Transverse colon (tissue), 4 donors: ENCODE data around the gene SYNJ2. TPM values are rescaled to one million over a fixed set of nuclear protein-coding genes. Genes with fewer than 3 reads are reported as not detected.

ENCODE experiments used
- DNase-seq: peaks from one replicate; pipeline ENCODE4 v3.0.0-alpha.2; 2019
- H3K27ac ChIP-seq, 4 donors: fragments of 200-600 bp; sonication (generic); 2 replicates each; pipeline ENCODE4 v1.5.1; 2016 to 2018; ENCODE audit warnings: inconsistent platforms in 4 of 4
- H3K27me3 ChIP-seq: fragments of 200-600 bp; sonication (generic); 2 replicates; pipeline ENCODE4 v1.5.1; 2017; ENCODE audit warnings: inconsistent platforms
- H3K36me3 ChIP-seq, 4 donors: fragments of 200-600 bp; sonication (generic); 2 replicates each; pipeline ENCODE4 v1.5.1; 2017 to 2019; ENCODE audit warnings: inconsistent platforms in 4 of 4
- H3K4me1 ChIP-seq, 4 donors: fragments of 200-600 bp; sonication (generic); 2 replicates each; pipeline ENCODE4 v1.5.1; 2017 to 2020; ENCODE audit warnings: inconsistent platforms in 4 of 4
- H3K4me3 ChIP-seq, 4 donors: fragments of 200-600 bp; sonication (generic); 1 replicate in 1 of 4; 2 replicates in 3 of 4; pipeline versions ENCODE4 v1.5.1 to v1.6.1; 2017 to 2019; ENCODE audit warnings: inconsistent platforms in 4 of 4
- H3K9me3 ChIP-seq, 2 donors: fragments of 200-600 bp; sonication (generic); 2 replicates each; pipeline ENCODE4 v1.5.1; 2017 to 2019; ENCODE audit warnings: inconsistent platforms in 2 of 2
- CTCF ChIP-seq, 5 experiments: fragments of 200-600 bp in 3 of 5; fragments of 450-650 bp in 2 of 5; sonication (generic) in 3 of 5; IDR thresholded peaks; 1 replicate in 2 of 5; 2 replicates in 3 of 5; pipeline ENCODE4 v1.5.1; 2016 to 2017; ENCODE audit warnings: antibody characterized with exemption in 5 of 5, inconsistent platforms in 3 of 5, mild to moderate bottlenecking in 2 of 5, moderate library complexity in 1 of 5
- EP300 ChIP-seq: sonication (generic); formaldehyde crosslinking; IDR thresholded peaks from one replicate; pipeline ENCODE4 v1.6.1; 2017; ENCODE audit warnings: antibody characterized with exemption, low read depth
- POLR2A ChIP-seq: fragments of 450-650 bp; IDR thresholded peaks from one replicate; pipeline ENCODE4 v1.6.1; 2016; ENCODE audit warnings: antibody characterized with exemption, mild to moderate bottlenecking, moderate library complexity
- POLR2AphosphoS5 ChIP-seq, 3 donors: sonication (generic); formaldehyde crosslinking; IDR thresholded peaks; one replicate each; pipeline ENCODE4 v1.6.1; 2016; ENCODE audit warnings: antibody characterized with exemption in 3 of 3
- WGBS, 2 donors: methylation state at CpG; one replicate each; pipeline ENCODE4 v1.1.5; 2018; ENCODE audit warnings: low coverage in 1 of 2; 5-methylcytosine and 5-hydroxymethylcytosine counted together
- in situ Hi-C, 4 donors: fragments of 200-750 bp; cut with MboI; loops; one replicate each; pipeline versions ENCODE4 v1.15.0 to v1.15.1; 2017; ENCODE audit warnings: low sequenced_read_pairs in 3 of 4, low pct_ligation_motif_present in 1 of 4, low pct_unique_long_range_greater_than_20kb in 1 of 4
- intact Hi-C: fragments of 100-400 bp; cut with DNase I; formaldehyde crosslinking; loops from one replicate; pipeline ENCODE4 v1.15.1; 2023; ENCODE audit warnings: low total_unique reads
- total RNA-seq, 4 donors: library from RNA; depleted of rRNA; stranded (reverse); fragments of >200 nt; gene quantifications; one replicate each; pipeline ENCODE4 v1.1.0, GENCODE V29; 2016

Gene SYNJ2
- total RNA-seq, 4 donors from 2014 or later = 27.8 to 42.6 (median 31.8) TPM

- Histone ChIP-seq H3K27ac (peak overlapping the region; percentile 65 to 71 (median 69)), H3K9me3 (no peaks in the 10 kb centered on the region), H3K4me1 (peaks cover 10 to 38% (median 23%) of the 10 kb centered on the region in 4 donors), H3K4me3 (no peak overlapping the region), H3K27me3 (no peaks in the 10 kb centered on the region), H3K36me3 (no peaks in the 10 kb centered on the region)
- 96 to 100% methylated on average over 4 to 30 of the region's 30 CpGs for WGBS, 2 donors
- TF ChIP-seq POLR2A (no peak), EP300 (no peak), POLR2AphosphoS5 (IDR thresholded peaks at IDR 0.05) (no peak), CTCF (IDR thresholded peaks at IDR 0.05) (no peak)
- in situ Hi-C loops = no loop called here
- peak; percentile 7 for DNase-seq
- intact Hi-C loops = no loop called here
These were observed 51.6 kb downstream of the SYNJ2 start for GRCh38 chr6:158033077-158033750.

- WGBS, 2 donors = 36 to 57% methylated on average over 12 to 14 of the region's 14 CpGs
- H3K27ac ChIP-seq = peak overlapping the region; percentile 65 to 71 (median 69)
These were observed 52.4 kb downstream of the SYNJ2 start for GRCh38 chr6:158033751-158034702.

GRCh38 chr6:158036261-158036660 lies 54.6 kb downstream of the SYNJ2 start:
- Histone ChIP-seq H3K4me3 (no peak overlapping the region), H3K27me3 (no peaks in the 10 kb centered on the region), H3K27ac (no peak overlapping the region), H3K9me3 (no peaks in the 10 kb centered on the region), H3K36me3 (no peaks in the 10 kb centered on the region), H3K4me1 (peaks cover 15 to 50% (median 40%) of the 10 kb centered on the region in 4 donors)
- DNase-seq = no peak
- intact Hi-C loops (no loop called here), in situ Hi-C loops (no loop called here)
- WGBS, 2 donors = 95 to 96% methylated on average over 3 of the region's 3 CpGs
- TF ChIP-seq POLR2A (no peak), POLR2AphosphoS5 (IDR thresholded peaks at IDR 0.05) (no peak), CTCF (IDR thresholded peaks at IDR 0.05) (no peak), EP300 (no peak)

More at GRCh38 chr6:158033751-158034702, 52.4 kb downstream of the SYNJ2 start:
- no peaks in the 10 kb centered on the region for H3K9me3 ChIP-seq
- peaks cover 10 to 38% (median 23%) of the 10 kb centered on the region in 4 donors for H3K4me1 ChIP-seq
- in situ Hi-C loops = no loop called here
- intact Hi-C loops = no loop called here
- peak; percentile 83 for DNase-seq
- H3K36me3 ChIP-seq = no peaks in the 10 kb centered on the region
- TF ChIP-seq CTCF (IDR thresholded peaks at IDR 0.05) = peak in 1 of 5 experiments; percentile 24
- TF ChIP-seq POLR2AphosphoS5 (IDR thresholded peaks at IDR 0.05) = peak in 2 of 3 donors; percentile 34 to 50
- TF ChIP-seq POLR2A = peak; percentile 22
- no peak for TF ChIP-seq EP300
- no peaks in the 10 kb centered on the region for H3K27me3 ChIP-seq
- no peak overlapping the region for H3K4me3 ChIP-seq

GRCh38 chr6:158037021-158037420 lies 55.4 kb downstream of the SYNJ2 start:
- peaks cover 11 to 45% (median 36%) of the 10 kb centered on the region in 4 donors for H3K4me1 ChIP-seq
- WGBS, 2 donors = 95% methylated on average over 7 to 12 of the region's 12 CpGs
- in situ Hi-C loops = no loop called here
- no peak for TF ChIP-seq POLR2AphosphoS5 (IDR thresholded peaks at IDR 0.05)
- no peak for TF ChIP-seq CTCF (IDR thresholded peaks at IDR 0.05)
- no peak for TF ChIP-seq POLR2A
- no peak for TF ChIP-seq EP300
- H3K27me3 ChIP-seq = no peaks in the 10 kb centered on the region
- H3K9me3 ChIP-seq = no peaks in the 10 kb centered on the region
- H3K4me3 ChIP-seq = no peak overlapping the region
- intact Hi-C loops = no loop called here
- H3K27ac ChIP-seq = no peak overlapping the region
- no peaks in the 10 kb centered on the region for H3K36me3 ChIP-seq
- DNase-seq = peak; percentile 4
